Gastroesophageal sphincter (tissue), 4 donors: ENCODE data around the gene UROD. TPM values are rescaled to one million over a fixed set of nuclear protein-coding genes. Genes with fewer than 3 reads are reported as not detected.
A peak's percentile ranks its signal among the peaks of the same experiment; 100 is the strongest.
"Not testable (repeated sequence)": the region's sequence is repeated elsewhere in the genome, so short reads cannot be mapped to it uniquely, and the experiment has no call there.

ENCODE experiments used
- ATAC-seq: fragments of 150-250 bp; one replicate; pipeline ENCODE4 v1.9.1; 2016; ENCODE audit warnings: mild to moderate bottlenecking, moderate library complexity
- H3K27ac ChIP-seq, 4 donors: fragments of 200-600 bp; sonication (generic) in 3 of 4; 1 replicate in 3 of 4; 2 replicates in 1 of 4; pipeline ENCODE4 v1.5.1; 2016 to 2019
- H3K27me3 ChIP-seq: fragments of 200-600 bp; sonication (generic); one replicate; pipeline ENCODE4 v1.5.1; 2019
- H3K36me3 ChIP-seq, 2 donors: fragments of 200-600 bp; sonication (generic); one replicate each; pipeline ENCODE4 v1.5.1; 2019; ENCODE audit warnings: control low read depth in 1 of 2
- H3K4me1 ChIP-seq, 3 donors: fragments of 200-600 bp; sonication (generic); 1 replicate in 2 of 3; 2 replicates in 1 of 3; pipeline ENCODE4 v1.5.1; 2016 to 2019; ENCODE audit warnings: control low read depth in 2 of 3
- H3K4me3 ChIP-seq, 2 donors: fragments of 200-600 bp; sonication (generic); one replicate each; pipeline ENCODE4 v1.5.1; 2019; ENCODE audit warnings: mild to moderate bottlenecking in 1 of 2, moderate library complexity in 1 of 2
- H3K9me3 ChIP-seq, 3 donors: fragments of 200-600 bp; sonication (generic); one replicate each; pipeline ENCODE4 v1.5.1; 2017 to 2019; ENCODE audit warnings: control low read depth in 2 of 3
- EP300 ChIP-seq: sonication (generic); formaldehyde crosslinking; IDR thresholded peaks from one replicate; pipeline ENCODE4 v1.6.1; 2017; ENCODE audit warnings: antibody characterized with exemption, mild to moderate bottlenecking
- POLR2A ChIP-seq, 2 donors: fragments of 450-650 bp; IDR thresholded peaks; one replicate each; pipeline ENCODE4 v1.6.1; 2017; ENCODE audit warnings: antibody characterized with exemption in 2 of 2, mild to moderate bottlenecking in 2 of 2, moderate library complexity in 1 of 2
- POLR2AphosphoS5 ChIP-seq: sonication (generic); formaldehyde crosslinking; IDR thresholded peaks from one replicate; pipeline ENCODE4 v1.6.1; 2017; ENCODE audit warnings: antibody characterized with exemption
- WGBS, 2 donors: methylation state at CpG; one replicate each; pipeline ENCODE4 v1.1.5; 2018; ENCODE audit warnings: low coverage in 1 of 2; 5-methylcytosine and 5-hydroxymethylcytosine counted together
- total RNA-seq, 4 donors: library from RNA; depleted of rRNA; stranded (reverse); fragments of >200 nt; gene quantifications; one replicate each; pipeline ENCODE4 v1.1.0, GENCODE V29; 2016
- TF ChIP-seq, protein P1 (sequence below), 4 experiments: fragments of 200-600 bp in 2 of 4; fragments of 450-650 bp in 2 of 4; sonication (generic) in 1 of 4; IDR thresholded peaks; one replicate each; pipeline ENCODE4 v1.5.1; 2017 to 2019; ENCODE audit warnings: antibody characterized with exemption in 4 of 4, mild to moderate bottlenecking in 2 of 4, moderate library complexity in 2 of 4

Gene UROD
- total RNA-seq, 4 donors from 2014 or later: 81.8 to 115 (median 98.3) TPM

DNA sequence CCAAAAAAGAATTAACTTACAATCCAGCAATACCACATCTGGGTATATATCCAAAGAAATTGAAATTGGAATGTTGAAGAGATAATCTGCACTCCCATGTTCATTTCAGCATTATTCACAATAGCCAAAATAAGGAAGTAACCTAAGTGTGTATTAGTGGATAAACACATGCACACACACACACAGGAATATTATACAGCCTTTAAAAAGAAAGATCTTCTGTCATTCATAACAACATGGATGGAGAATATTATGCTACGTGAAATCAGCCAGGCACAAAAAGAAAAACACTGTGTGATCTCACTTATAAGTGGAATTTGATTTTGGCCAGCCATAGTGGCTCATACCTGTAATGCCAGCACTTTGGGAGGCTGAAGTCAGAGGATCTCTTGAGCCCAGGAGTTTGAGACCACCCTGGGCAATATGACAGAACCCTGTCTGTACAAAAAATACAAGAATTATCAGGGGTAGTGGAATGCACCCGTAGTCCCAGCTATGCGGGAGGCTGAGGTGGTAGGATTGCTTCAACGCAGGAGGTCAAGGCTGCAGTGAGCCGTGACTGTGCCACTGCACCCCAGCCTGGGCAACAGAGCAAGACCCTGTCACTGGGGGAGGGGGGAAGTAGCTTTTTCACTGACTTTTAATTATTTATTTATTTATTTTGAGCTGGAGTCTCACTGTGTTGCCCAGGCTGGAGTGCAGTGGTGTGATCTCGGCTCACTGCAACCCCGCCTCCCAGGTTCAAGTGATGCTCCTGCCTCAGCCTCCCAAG is 16.4 kb upstream of the UROD start:
- Histone ChIP-seq H3K4me1 (no peaks in the 10 kb centered on the region), H3K36me3 (no peaks in the 10 kb centered on the region), H3K4me3 (no peak overlapping the region), H3K27me3 (no peaks in the 10 kb centered on the region), H3K9me3 (no peaks in the 10 kb centered on the region), H3K27ac (no peak overlapping the region)
- TF ChIP-seq POLR2A (IDR thresholded peaks at IDR 0.05) (no peak), POLR2AphosphoS5 (no peak), EP300 (no peak)
- TF ChIP-seq, protein P1, sequence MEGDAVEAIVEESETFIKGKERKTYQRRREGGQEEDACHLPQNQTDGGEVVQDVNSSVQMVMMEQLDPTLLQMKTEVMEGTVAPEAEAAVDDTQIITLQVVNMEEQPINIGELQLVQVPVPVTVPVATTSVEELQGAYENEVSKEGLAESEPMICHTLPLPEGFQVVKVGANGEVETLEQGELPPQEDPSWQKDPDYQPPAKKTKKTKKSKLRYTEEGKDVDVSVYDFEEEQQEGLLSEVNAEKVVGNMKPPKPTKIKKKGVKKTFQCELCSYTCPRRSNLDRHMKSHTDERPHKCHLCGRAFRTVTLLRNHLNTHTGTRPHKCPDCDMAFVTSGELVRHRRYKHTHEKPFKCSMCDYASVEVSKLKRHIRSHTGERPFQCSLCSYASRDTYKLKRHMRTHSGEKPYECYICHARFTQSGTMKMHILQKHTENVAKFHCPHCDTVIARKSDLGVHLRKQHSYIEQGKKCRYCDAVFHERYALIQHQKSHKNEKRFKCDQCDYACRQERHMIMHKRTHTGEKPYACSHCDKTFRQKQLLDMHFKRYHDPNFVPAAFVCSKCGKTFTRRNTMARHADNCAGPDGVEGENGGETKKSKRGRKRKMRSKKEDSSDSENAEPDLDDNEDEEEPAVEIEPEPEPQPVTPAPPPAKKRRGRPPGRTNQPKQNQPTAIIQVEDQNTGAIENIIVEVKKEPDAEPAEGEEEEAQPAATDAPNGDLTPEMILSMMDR (IDR thresholded peaks at IDR 0.05): no peak
- 60 to 93% methylated on average over 1 to 6 of the region's 7 CpGs for WGBS, 2 donors
- ATAC-seq: no peak

DNA sequence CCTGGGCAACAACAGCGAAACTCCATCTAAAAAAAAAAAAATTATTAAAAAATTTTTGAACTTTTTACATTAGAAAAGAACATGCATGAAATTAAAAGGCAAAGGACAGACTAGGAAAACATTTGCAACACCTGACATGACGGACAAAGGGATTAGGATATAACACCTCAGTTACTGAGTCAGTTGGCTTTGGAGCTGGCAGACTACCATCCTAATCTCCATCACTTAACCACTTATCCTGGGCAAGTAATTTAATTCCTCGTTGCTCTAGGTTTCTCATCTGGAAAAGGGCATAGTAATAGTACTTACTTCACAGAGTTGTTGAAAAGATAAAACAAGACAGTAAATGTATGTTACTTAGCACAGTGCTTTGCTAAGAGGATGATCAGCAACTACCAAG is 12.8 kb upstream of the UROD start:
- no peaks in the 10 kb centered on the region for H3K9me3 ChIP-seq
- no peaks in the 10 kb centered on the region for H3K27me3 ChIP-seq
- H3K36me3 ChIP-seq: peaks cover 0 to 28% of the 10 kb centered on the region in 2 donors
- no peaks in the 10 kb centered on the region for H3K4me1 ChIP-seq
- 63 to 68% methylated on average over 2 to 3 of the region's 3 CpGs for WGBS, 2 donors
- H3K27ac ChIP-seq: no peak overlapping the region
- TF ChIP-seq POLR2A (IDR thresholded peaks at IDR 0.05) (no peak), POLR2AphosphoS5 (no peak), EP300 (no peak)
- TF ChIP-seq, protein P1 (IDR thresholded peaks at IDR 0.05): no peak
- H3K4me3 ChIP-seq: no peak overlapping the region
- ATAC-seq: no peak

DNA sequence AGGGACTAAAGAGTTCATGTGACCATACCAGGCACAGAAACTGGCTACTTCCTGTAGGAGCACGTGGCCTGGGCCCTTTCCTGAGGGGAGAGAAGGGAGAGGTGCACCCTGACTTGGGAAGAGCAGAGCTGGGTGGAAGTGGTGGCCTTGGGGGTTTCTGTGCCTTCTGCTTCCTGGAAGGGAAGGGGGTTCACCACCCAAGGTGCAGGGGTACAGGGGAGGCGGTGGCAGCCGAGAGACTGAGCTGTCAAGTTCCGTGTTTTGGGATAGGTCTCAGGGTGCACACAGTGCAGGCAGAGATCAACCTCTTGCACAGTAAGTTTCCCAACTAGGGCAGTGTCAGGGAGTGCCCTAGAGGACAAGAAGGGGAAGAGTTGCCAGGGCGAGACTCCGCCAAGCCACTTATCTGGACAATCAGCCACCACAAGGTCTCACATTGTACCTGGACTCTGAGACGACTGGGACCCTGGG is 11.0 kb upstream of the UROD start:
- ATAC-seq: peak; percentile 69
- WGBS, 2 donors: 50 to 67% methylated on average over 2 of the region's 7 CpGs
- H3K36me3 ChIP-seq: peaks cover 0 to 46% of the 10 kb centered on the region in 2 donors
- TF ChIP-seq EP300 (no peak), POLR2AphosphoS5 (no peak), POLR2A (IDR thresholded peaks at IDR 0.05) (no peak)
- TF ChIP-seq, protein P1 (IDR thresholded peaks at IDR 0.05): no peak
- H3K9me3 ChIP-seq: no peaks in the 10 kb centered on the region
- H3K4me1 ChIP-seq: no peaks in the 10 kb centered on the region
- H3K27ac ChIP-seq: no peak overlapping the region
- no peak overlapping the region for H3K4me3 ChIP-seq
- no peaks in the 10 kb centered on the region for H3K27me3 ChIP-seq

DNA sequence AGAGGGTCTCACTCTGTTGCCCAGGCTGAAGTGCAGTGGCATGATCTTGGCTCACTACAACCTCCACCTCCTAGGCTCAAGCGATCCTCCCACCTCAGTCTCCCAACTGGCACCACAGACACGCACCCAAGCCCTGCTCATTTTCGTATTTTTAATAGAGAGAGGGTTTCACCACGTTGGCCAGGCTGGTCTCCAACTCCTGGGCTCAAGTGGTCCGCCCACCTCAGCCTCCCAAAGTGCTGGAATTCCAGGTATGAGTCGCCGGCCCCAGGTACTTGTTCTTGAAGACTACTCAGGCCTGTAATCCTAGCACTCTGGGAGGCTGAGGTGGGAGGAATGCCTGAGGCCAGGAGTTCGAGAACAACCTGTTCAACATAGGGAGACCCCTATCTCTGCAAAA is 10.5 kb upstream of the UROD start:
- H3K36me3 ChIP-seq: peaks cover 0 to 51% of the 10 kb centered on the region in 2 donors
- 92% methylated on average over 2 of the region's 8 CpGs; no CpG with 5 or more reads in 1 of the 2 donors for WGBS, 2 donors
- H3K9me3 ChIP-seq, ATAC-seq, H3K4me3 ChIP-seq, H3K27ac ChIP-seq, H3K27me3 ChIP-seq, H3K4me1 ChIP-seq: not testable (repeated sequence)

DNA sequence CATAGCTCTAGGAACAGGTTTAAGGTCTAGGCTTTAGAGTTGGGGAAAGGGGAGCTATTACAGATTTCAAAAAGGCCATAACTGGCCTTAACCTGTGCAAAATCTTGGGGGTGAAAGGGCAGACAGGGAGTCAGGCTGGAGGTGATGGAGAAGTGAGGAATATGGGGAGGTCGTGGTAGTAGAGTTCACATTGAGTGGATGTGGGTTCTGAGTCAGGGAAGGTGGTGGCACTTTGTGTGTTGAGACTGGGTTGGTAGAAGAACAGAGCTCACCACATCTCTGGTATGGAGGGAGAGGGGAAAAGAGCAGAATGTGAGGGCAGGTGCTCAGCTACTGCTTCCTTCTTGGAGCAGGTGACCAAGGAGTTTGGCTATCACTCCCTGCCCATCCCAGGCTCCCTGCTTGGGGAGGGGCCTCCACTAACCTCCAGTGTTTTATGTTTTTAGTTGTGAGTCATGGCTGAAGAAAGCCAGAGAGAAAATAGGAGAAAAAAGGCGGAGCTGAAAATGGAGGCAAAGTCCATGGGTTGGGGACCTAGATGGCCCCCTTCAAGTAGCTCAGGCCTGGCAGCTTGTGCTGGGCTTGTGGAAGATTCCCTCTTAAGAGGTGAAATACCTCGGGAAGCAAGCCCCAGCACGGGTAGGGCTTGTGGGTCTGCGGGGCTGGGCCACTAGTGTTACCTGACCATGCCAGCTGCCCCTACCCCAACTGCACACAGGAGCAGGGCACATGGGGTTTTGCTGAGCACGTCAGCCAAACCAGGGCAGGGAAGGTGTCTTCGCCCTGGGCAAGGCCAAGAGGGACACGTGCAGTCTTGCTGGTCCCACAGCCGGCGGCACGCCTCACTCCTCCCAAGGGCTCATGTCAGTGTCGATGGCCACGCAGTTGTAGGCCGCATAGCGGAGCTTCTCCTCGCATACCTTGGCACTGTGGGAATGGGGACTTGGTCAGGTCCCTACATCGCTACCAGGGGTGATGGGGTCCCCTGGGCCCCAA is 9.1 kb upstream of the UROD start:
- no peak overlapping the region for H3K27ac ChIP-seq
- TF ChIP-seq POLR2A (IDR thresholded peaks at IDR 0.05) (no peak), POLR2AphosphoS5 (no peak), EP300 (no peak)
- TF ChIP-seq, protein P1 (IDR thresholded peaks at IDR 0.05): no peak
- no peak for ATAC-seq
- peaks cover 0 to 65% of the 10 kb centered on the region in 2 donors for H3K36me3 ChIP-seq
- H3K27me3 ChIP-seq: no peaks in the 10 kb centered on the region
- no peaks in the 10 kb centered on the region for H3K4me1 ChIP-seq
- no peaks in the 10 kb centered on the region for H3K9me3 ChIP-seq
- no peak overlapping the region for H3K4me3 ChIP-seq
- WGBS, 2 donors: 90 to 92% methylated on average over 1 of the region's 17 CpGs
